ENCODE data around the gene RPS6KA1. TPM values are rescaled to one million over a fixed set of nuclear protein-coding genes. Genes with fewer than 3 reads are reported as not detected.
A peak's percentile ranks its signal among the peaks of the same experiment; 100 is the strongest.

RPS6KA1 gene
- total RNA-seq, result 10 to 100 TPM; 11.4 to 46.1 (median 28.1) TPM

GRCh38 chr1:26529655-26530409 is at the start of gene RPS6KA1:
TSS of gene RPS6KA1 (plus strand) at chr1:26529761. CDS start at chr1:26529921, 160 bp downstream.
- DNase-seq (ENCODE audit: low spot score) (no peak), ATAC-seq (ENCODE audit: low FRiP score) (peak; percentile 65)
- no peak for TF ChIP-seq CTCF (IDR thresholded peaks at IDR 0.05)

- DNase-seq (ENCODE audit: low spot score), result no peak
- TF ChIP-seq CTCF (IDR thresholded peaks at IDR 0.05), result no peak
- ATAC-seq (ENCODE audit: low FRiP score), result no peak
These were observed 46.6 kb upstream of the RPS6KA1 start for GRCh38 chr1:26482921-26483320.

GRCh38 chr1:26483980-26484379 is 45.6 kb upstream of the RPS6KA1 start:
- ATAC-seq (ENCODE audit: low FRiP score) (no peak), DNase-seq (ENCODE audit: low spot score) (no peak)
- TF ChIP-seq CTCF (IDR thresholded peaks at IDR 0.05), result no peak

GRCh38 chr1:26490155-26490554 is 39.4 kb upstream of the RPS6KA1 start:
- no peak for TF ChIP-seq CTCF (IDR thresholded peaks at IDR 0.05)
- no peak for ATAC-seq (ENCODE audit: low FRiP score)
- DNase-seq (ENCODE audit: low spot score), result no peak

- no peak for ATAC-seq (ENCODE audit: low FRiP score)
- TF ChIP-seq CTCF (IDR thresholded peaks at IDR 0.05), result no peak
- no peak for DNase-seq (ENCODE audit: low spot score)
These were observed 36.3 kb upstream of the RPS6KA1 start for GRCh38 chr1:26493267-26493666.

- DNase-seq (ENCODE audit: low spot score) (no peak), ATAC-seq (ENCODE audit: low FRiP score) (no peak)
- no peak for TF ChIP-seq CTCF (IDR thresholded peaks at IDR 0.05)
These were observed 35.6 kb upstream of the RPS6KA1 start for GRCh38 chr1:26493938-26494337.

GRCh38 chr1:26496861-26497260 is 32.7 kb upstream of the RPS6KA1 start:
- DNase-seq (ENCODE audit: low spot score) (no peak), ATAC-seq (ENCODE audit: low FRiP score) (no peak)
- TF ChIP-seq CTCF (IDR thresholded peaks at IDR 0.05), result no peak

All from omental fat pad (tissue), 4 donors.